GM18858 (cell line): ENCODE results near the gene HCST.
"Not testable (repeated sequence)": the region's sequence is repeated elsewhere in the genome, so short reads cannot be mapped to it uniquely, and the experiment has no call there.

Experiments
- ATAC-seq: cut with Tn5 transposase; IDR thresholded peaks from one replicate; pipeline ENCODE4 v1.9.1; 2021; ENCODE audit not compliant: unreplicated experiment

Gene HCST

DNA sequence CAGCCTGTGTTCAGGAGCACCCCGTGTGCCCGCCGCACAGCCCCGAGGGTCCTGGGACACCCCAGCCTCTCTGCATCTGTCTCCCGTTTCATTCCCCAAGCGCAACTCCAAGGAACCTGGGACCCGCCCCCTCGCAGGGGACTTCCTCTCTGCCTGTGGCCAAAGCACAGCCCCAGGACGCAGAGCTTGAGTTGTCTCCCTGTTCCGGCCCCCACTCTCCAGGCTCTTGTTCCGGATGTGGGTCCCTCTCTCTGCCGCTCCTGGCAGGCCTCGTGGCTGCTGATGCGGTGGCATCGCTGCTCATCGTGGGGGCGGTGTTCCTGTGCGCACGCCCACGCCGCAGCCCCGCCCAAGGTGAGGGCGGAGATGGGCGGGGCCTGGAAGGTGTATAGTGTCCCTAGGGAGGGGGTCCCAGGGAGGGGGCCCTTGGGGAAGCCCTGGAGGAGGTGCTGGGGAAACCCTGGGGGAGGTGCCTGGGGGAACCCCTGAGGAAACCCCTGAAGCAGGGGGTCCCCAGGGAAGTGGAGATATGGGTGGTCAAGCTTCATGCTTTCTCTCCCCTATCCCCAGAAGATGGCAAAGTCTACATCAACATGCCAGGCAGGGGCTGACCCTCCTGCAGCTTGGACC is 1.3 kb downstream of the HCST start:
- no peak for ATAC-seq

DNA sequence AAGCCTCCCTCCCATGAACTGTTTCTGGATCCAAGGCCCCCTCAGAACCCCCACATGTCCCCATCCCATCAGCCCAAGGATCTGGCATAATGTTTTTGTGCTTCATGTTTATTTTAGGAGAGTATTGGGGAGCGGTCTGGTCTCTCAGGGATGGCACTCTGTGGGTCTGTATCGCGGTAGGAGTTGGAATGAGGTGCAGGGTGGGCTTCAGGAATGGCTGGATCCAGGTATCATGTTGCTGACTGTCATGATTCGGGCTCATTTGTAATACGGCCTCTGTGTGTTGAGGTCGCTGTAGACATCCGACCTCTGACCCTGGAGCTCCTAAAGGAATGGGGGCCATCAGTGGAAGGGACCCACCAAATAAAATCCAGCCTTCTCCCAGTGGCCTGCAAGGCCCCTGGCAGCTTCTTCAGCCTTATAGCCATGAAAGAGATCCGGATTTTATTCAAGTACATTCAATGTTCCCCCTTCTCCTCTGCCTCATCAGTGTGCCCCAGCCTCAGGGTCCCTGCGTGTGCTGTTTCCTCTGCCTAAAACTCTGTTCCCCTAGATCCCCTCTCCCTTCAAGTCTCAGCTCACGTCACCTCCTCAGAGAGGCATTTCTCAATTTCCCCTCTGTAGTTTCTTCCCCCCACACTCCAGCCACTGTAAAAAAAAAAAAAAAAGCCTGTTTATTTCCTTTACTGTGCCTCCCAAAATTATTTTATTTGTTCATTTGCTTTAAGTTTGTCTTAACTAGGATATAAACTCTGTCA is 2.2 kb downstream of the HCST start:
- no peak for ATAC-seq

DNA sequence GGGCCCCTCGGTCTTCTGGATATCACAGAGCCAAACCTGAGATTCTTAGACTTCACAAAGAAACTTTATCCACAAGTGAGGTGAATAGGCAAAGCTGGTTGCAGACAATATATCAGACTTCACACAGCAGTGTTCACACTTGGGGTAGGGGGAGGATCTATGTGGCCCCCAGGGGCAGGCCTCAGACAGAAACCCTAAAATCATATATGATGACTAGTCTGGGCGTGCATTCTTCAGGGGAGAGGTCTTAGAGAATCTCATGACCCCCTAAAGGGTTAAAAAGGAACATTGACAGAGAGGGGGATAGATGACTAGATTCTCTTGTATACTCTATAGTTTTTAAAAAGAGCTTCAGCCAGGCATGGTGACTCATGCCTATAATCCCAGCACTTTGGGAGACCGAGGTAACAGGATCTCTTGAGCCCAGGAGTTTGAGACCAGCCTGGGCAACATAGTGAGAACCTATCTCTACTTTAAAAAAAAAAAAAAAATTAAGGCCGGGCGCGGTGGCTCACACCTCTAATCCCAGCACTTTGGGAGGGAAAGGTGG is 2.9 kb downstream of the HCST start:
- ATAC-seq: no peak

DNA sequence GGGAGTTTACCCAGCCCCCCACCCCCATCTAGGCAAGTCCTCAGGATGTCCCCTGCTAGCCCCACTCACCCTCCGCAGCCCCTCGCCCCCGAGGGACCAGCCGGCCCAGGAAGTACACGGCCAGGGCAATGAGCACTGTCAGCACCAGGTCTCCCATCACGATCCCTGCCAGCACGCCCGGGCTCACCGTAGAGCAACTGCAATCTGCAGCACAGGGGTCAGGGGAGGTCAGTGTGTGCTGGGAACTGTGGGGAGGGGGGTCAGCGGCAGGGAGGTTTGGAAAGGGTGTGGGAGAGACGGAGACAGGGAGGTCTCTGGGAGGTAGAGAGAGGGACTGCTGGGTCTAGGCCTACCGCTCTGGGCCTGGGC is 5.0 kb downstream of the HCST start:
- ATAC-seq: no peak

DNA sequence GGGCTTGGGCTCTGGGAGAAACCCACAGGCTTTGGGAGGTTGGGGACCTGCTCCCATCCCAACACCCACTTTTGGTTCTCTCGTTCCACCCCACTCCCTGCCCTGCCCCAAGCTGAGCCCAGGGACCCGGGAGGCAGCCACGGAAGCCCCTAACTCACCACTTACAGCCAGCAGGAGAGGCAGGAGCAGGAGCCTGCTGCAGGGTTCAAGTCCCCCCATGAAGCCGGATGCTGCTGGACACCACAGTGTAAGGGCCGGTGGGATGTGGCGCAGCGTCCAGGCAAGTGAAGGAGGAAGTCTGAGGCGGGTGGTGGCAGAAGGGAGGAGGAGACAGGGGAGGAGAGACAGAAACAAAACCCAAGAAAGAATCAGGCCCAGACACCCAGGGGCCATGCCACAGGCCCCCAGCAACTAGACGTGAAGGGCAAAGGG is 5.7 kb downstream of the HCST start, which contains the start of gene TYROBP:
Gene TYROBP (minus strand): TSS at position 286 of the 432 bp plus-strand sequence. CDS start 67 bp downstream, at position 219.
- no peak for ATAC-seq

DNA sequence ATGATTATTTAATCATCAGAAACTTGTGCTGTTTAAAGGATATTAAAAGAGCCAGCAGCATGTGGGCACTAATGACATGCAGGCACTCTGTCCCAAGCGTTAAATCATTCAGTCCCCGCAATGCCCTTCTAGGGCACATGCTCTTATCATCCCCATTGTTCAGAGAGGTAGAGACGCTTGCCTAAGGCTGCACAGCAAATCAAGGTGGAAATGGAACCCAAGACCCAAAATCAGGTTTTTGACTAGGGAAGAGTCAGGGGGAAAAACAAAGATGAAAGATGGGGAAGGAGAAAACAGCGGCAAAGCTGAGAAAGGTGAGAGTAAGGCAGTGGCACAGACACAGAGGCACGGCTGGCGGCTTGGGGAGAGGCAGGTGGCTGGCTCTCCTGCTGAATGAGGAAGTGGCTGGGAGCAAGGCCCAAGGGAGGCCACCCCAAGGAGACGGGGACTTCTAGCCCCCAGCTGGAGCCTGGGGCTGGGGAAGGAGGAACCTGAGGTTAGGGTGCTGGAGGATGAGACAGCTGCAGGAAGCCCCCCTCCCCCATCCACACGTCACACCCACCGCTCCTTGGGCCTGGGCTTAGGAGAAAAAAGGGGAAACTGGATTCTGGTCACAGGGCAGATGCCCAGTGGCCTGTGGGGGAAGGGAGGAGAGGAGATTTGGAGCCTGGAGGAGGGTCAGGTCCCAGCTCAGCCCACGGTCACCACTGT is 6.8 kb downstream of the HCST start:
- ATAC-seq: no peak

DNA sequence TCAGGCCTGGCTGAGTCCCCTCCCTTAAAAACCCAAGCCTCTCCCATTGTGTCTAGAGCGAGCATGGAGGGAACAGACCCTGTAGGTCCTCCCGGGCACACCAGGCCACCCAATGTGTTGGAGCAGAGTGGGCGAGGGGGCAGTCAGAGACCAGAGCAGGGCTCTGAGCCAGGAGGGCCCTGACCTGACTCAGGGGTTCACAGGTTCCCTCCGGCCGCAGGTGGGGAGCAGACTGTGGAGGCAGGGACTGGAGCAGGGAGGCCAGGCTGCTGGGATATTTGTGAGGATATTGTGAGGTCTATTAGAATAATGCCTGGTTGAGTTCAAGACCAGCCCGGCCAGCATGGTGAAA is 7.3 kb downstream of the HCST start:
- no peak for ATAC-seq

DNA sequence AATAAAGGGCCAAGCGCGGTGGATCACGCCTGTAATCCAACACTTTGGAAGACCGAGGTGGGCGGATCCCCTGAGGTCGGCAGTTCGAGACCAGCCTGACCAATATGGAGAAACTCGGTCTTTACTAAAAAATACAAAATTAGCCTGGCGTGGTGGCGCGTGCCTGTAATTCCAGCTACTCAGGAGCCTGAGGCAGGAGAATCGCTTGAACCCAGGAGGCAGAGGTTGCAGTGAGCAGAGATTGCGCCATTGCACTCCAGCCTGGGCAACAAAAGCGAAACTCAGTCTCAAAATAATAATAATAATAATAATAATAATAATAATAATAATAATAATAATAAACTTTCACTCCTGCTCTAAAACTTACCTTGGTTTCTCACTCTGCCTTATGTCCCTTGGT is 8.0 kb downstream of the HCST start:
- not testable (repeated sequence) for ATAC-seq

DNA sequence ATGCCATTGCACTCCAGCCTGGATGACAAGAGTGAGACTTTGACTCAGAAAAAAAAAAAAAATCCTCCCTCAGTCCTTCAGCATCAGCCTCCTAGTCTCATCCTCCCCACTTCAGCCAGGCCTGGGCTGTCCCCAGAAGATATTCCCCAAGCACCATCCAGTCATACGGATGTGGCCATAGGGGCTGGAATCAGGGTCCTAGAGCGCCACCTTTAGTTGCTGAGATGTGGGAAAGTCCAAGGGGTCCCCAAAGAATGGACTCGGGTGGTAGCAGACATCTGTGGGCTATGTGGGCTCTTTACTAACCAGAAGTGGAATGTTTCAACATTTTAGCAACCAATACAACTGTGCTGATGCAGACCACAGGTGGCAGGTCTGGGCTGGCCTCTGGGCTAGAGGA is 8.8 kb downstream of the HCST start:
- ATAC-seq: no peak

DNA sequence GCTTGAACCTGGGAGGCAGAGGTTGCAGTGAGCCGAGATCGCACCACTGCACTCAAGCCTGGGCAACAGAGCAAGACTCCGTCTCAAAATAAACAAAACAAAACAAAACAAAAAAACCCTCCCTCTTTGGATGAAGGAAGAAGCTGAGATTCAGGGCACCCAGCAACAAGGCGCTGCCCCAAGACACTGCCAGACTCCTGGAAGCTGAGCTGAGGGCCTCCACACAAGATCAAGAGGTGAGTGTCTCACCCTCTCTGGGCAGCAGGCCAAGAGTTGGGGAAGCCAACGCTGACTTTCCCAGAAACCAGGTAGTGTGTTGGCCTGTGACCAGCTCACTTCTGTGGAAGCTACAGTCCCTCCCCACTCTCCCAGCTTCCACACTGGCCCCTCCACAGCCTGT is 9.5 kb downstream of the HCST start:
- ATAC-seq: no peak

DNA sequence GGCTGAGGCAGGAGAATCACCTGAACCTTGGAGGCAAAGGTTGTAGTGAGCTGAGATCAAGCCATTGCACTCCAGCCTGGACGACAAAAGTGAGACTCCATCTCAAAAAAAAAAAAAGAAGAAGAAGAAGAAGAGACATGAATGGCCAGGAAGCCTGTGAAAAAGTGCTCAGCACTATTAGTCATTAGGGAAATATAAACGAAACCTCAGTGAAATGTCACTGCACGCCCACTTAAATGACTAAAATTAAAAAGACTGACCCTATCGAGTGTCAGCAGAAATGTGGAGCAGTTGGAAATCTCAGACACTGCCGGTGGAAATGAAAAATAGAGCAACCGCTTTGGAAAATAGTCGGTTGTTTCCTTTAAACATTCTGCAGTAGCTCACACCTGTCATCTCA is 11.3 kb downstream of the HCST start:
- no peak for ATAC-seq

DNA sequence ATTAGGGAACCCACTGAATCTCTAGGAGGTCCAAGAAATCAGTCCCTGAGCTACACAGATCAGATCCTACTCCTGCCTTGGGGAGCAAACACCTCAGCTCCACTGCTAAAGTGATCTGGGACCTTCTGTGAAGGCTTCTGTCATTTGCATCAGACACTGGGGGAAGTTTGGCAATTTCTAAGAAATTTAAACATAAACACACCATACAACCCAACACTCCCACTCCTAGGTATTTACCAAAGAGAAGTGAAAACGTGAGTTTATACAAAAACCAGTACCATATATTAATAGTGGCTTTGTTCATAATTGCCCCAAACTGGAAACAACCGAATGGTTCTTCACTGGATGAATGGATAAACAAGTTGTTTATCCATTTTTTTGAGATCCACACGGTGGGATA is 13.1 kb downstream of the HCST start:
- no peak for ATAC-seq

DNA sequence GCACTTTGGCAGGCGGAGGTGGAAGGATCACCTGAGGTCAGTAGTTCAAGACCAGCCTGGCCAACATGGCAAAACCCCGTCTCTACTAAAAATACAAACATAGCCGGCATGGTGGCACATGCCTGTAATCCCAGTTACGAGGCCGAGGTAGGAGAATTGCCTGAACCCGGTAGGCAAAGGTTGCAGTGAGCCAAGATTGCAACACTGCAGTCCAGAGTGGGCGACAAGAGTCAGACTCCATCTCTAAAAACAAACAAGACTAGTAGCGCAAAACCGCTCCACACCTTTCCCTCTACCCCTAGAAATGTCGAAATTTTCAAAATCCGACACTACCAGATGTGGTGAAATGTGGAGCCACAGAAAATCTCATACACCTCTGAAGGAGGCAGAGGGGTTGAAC is 17.0 kb downstream of the HCST start:
- no peak for ATAC-seq

DNA sequence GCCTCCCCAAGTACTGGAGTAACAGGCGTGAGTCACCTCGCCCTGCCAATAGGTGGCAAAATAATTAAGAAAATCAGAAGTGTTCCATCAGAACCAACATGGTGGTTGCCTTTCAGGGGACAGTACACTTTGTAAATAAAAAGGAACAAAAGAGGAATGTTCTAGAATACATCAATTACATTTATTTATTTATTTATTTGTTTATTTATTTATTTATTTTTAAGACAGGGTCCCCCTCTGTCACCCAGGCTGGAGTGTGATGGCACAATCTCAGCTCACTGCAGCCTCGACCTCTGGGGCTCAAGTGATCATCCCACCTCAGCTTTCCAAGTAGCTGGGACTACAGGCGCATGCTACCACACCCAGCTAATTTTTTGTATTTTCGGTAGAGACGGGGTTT is 18.7 kb downstream of the HCST start:
- ATAC-seq: no peak

DNA sequence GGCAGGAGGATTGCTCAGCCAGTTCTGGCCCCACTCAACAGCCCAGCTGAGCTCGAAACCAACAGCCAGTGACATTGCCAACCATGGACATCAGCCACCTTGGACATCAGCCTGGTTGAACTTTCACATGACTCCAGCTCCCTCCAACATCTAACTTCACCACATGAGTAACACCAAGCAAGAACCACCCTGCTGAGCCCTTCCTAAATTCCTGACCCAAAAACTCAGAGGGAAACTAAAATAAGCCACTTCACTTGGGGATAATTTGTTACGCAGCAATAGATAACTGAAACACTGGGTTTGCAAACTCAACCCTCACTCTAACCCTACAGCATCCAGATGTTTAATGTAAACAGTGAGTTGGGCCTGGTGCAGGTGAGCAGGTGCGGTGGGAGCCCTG is 23.2 kb downstream of the HCST start:
- no peak for ATAC-seq

DNA sequence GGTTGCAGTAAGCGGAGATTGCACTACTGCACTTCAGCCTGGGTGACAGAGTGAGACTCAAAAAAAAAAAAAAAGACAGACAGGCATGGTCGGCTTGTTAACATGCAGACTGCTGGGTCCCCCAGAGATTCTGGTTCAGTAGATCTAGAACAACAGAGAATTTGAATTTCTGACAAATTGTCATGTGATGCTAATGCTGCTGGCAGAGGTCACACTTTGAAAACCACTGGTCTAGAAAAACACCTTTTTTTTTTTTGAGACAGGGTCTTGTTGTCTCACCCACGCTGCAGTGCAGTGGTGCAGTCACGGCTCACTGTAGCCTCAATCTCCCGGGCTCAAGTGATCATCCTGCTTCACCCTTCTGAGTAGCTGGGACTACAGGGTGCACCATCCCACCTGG is 26.2 kb downstream of the HCST start:
- ATAC-seq: no peak

DNA sequence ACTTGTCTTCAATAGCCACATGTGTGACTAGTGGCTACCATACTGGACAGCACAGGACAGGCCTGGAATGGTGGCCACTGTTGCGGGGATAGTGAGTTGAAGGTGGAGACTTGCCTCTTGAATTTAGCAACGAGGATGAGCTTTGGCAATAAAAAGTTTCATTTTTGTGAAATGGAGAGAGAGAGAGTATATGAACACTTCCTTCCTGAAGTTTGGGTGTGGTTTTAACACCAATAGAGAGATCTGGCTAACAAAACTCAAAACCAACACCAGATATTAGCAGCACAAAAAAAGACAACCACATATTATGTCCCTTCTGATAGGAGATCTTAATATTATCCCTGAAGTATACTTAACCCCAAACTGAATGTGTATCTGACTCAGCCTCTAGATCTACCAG is 27.5 kb downstream of the HCST start:
- no peak for ATAC-seq

DNA sequence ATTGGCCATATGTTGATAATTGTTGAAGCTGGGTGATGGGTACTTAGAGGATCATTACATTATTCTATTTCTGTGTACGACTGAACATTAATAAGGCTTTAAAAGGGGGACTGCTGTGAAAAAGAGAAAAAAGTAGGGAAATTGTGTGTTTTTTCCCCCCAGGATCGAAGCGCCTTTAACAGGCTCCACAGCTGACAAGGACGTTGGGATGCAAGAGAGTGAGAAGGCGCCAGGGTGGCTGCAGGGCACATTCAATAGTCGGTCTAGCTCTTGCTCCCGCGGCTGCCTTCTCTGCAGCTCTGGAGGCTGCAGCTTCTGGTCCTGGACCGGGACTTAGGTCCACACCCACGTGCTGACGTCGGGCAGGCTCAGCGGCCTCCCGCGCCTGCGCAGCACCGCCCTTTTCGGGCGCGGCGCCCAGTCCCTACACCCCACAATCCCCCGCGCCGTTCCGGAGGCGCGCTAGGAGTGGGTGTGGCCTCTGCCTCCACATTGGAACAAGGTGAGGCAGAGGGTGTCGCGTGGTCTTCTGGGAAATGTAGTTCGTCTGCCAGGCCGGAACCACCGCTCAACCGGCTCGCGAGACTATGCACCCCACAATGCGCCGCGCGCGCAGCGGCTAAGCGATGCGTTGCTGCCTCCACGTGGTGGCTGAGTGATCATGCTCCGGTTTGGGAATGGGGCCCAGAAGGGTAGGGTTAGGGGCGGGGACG is 29.0 kb downstream of the HCST start:
- peak; percentile 90 for ATAC-seq

DNA sequence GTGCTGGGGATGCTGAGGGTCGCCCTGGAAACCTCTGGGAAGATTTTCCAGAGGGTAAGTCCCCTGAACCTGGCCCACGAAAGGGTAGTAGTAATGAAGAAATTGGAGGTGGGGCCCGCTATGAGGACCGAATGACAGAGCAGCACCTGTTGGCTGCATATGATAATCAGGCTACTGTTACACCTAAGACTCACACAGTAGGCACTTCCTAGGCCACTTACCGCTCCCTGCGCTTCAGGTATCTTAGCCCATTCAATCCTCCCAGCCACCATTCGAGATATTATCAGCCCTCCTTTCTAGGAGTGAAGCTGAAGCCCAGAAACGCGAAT is 29.5 kb downstream of the HCST start:
- ATAC-seq: no peak

DNA sequence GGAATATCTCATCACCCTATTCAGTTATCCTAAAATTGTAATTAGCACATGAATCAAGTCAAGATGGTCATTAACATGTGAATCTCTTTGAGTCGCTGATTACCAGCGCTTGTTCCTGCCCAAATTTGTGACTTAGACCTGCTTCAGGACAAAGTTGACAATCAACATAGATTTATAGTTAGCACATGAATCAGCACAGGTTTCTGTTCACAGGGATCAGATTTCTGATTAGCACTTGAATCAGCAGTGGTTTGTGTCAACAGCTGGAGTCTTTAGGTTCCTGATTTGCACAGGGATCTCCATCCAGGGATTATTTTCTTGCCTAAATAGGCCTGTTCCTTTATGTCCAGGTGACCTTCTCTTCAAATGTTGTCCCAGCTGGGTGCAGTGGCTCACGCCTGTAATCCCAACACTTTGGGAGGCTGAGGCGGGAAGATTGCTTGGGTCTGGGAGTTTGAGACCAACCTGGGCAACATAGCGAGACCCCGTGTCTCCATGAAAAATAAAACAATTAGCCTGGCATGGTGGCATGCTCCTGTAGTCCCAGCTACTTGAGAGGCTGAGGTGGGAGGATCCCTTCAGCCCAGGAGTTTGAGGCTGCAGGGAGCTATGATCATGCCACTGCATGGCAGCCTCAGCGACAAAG is 30.1 kb downstream of the HCST start:
- no peak for ATAC-seq
